ENCODE measurements around the gene SLC16A2.
A peak's percentile ranks its signal among the peaks of the same experiment; 100 is the strongest.

Gene SLC16A2

GRCh38 chrX:74422576-74423288, 1.4 kb downstream of the SLC16A2 start:
- no peak for TF ChIP-seq CTCF (IDR thresholded peaks at IDR 0.05)
- peak overlapping the region; percentile 77 for H3K4me3 ChIP-seq
- peak; percentile 79 for DNase-seq (ENCODE audit: low spot score)
- peak overlapping the region; percentile 25 to 88 for H3K27ac ChIP-seq

- no peak for TF ChIP-seq CTCF (IDR thresholded peaks at IDR 0.05)
- Histone ChIP-seq H3K4me3 (peak overlapping the region; percentile 77), H3K27ac (peak overlapping the region in 1 of 2 donors; percentile 88)
- no peak for DNase-seq (ENCODE audit: low spot score)
Measured at GRCh38 chrX:74423289-74423998, 2.2 kb downstream of the SLC16A2 start.

- no peak overlapping the region for H3K4me3 ChIP-seq
- no peak overlapping the region for H3K27ac ChIP-seq
- no peak for DNase-seq (ENCODE audit: low spot score)
- no peak for TF ChIP-seq CTCF (IDR thresholded peaks at IDR 0.05)
Measured at GRCh38 chrX:74426071-74426470, 4.8 kb downstream of the SLC16A2 start.

GRCh38 chrX:74426615-74427014, 5.3 kb downstream of the SLC16A2 start:
- Histone ChIP-seq H3K27ac (no peak overlapping the region), H3K4me3 (no peak overlapping the region)
- no peak for TF ChIP-seq CTCF (IDR thresholded peaks at IDR 0.05)
- DNase-seq (ENCODE audit: low spot score): no peak

- TF ChIP-seq CTCF (IDR thresholded peaks at IDR 0.05): no peak
- DNase-seq (ENCODE audit: low spot score): no peak
Measured at GRCh38 chrX:74431797-74432196, 10.5 kb downstream of the SLC16A2 start.

GRCh38 chrX:74434336-74434735, 13.0 kb downstream of the SLC16A2 start:
- no peak for DNase-seq (ENCODE audit: low spot score)
- Histone ChIP-seq H3K4me3 (no peak overlapping the region), H3K27ac (no peak overlapping the region)
- no peak for TF ChIP-seq CTCF (IDR thresholded peaks at IDR 0.05)

More at GRCh38 chrX:74431797-74432196, 10.5 kb downstream of the SLC16A2 start:
- Histone ChIP-seq H3K27ac (no peak overlapping the region), H3K4me3 (no peak overlapping the region)

GRCh38 chrX:74437530-74437929, 16.2 kb downstream of the SLC16A2 start:
- Histone ChIP-seq H3K27ac (no peak overlapping the region), H3K4me3 (no peak overlapping the region)
- no peak for DNase-seq (ENCODE audit: low spot score)
- TF ChIP-seq CTCF (IDR thresholded peaks at IDR 0.05): no peak

Measured in coronary artery (tissue), 2 donors.